Motor neuron (in vitro differentiated cells): ENCODE data around the gene SPAG16. TPM values are rescaled to one million over a fixed set of nuclear protein-coding genes. Genes with fewer than 3 reads are reported as not detected.

Source experiments
- ATAC-seq, 8 experiments: fragments of 200-7000 bp; cut with Tn5 transposase; replicated peaks in 6 of 8; 2 replicates each; pipeline ENCODE4 v1.8.0; 2021; ENCODE audit warnings: mild to moderate bottlenecking in 8 of 8, moderate library complexity in 8 of 8
- H3K27ac ChIP-seq, 2 donors: fragments of 250-450 bp; sonication (Bioruptor Pico); 2 replicates each; pipeline ENCODE4 v1.9.0; 2021; ENCODE audit warnings: antibody characterized with exemption in 2 of 2, mild to moderate bottlenecking in 2 of 2, moderate library complexity in 1 of 2
- H3K4me1 ChIP-seq, 2 donors: fragments of 250-450 bp; sonication (Bioruptor Pico); replicated peaks in 1 of 2; 2 replicates each; pipeline ENCODE4 v1.6.1; 2021; ENCODE audit warnings: antibody characterized with exemption in 2 of 2, mild to moderate bottlenecking in 2 of 2, moderate library complexity in 1 of 2
- H3K4me3 ChIP-seq, 5 donors: fragments of 250-450 bp; sonication (Bioruptor Pico); 2 replicates each; pipeline ENCODE4 v1.9.0; 2021; ENCODE audit warnings: antibody characterized with exemption in 5 of 5, mild to moderate bottlenecking in 5 of 5, moderate library complexity in 4 of 5
- WGBS, 10 experiments: fragments of 450-650 bp; shearing (Covaris generic); methylation state at CpG; one replicate each; pipeline ENCODE4 v1.0.0; 2022; 5-methylcytosine and 5-hydroxymethylcytosine counted together
- in situ Hi-C, 9 experiments: fragments of 400-800 bp; cut with MboI; loops; one replicate each; pipeline ENCODE4 v1.15.0; 2021; ENCODE audit warnings: low sequenced_read_pairs in 9 of 9, low pct_unique_long_range_greater_than_20kb in 2 of 9; ENCODE audit not compliant: unreplicated experiment in 9 of 9
- total RNA-seq, 8 experiments: library from RNA; unstranded; fragments of 300-600 nt; gene quantifications; 2 replicates each; pipeline versions ENCODE4 v1.2.3 to v1.2.4, GENCODE V29; 2022

SPAG16 gene
- total RNA-seq, 8 experiments from 2014 or later: 13.2 to 123 (median 34.7) TPM

DNA sequence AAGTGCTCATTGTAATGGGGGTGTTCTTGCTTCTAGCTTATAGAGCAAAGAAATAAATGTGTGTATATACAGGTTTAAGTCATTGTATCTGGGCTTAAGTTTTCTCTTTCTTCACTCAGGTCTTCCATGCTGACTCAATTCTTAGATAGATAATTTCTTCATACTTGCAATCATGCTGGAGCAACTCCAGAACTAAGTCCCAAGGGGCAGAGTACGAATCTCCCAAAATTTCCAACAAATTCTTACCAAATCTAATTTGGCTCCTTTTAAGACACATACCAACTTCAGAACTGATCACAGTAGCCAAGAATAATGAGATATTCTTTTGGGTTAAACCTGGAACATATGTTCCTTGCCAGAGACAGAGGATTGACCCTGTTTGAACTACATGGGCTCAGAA lies 4.3 kb upstream of the SPAG16 start:
- H3K4me3 ChIP-seq: no peak overlapping the region
- WGBS, 10 experiments: 0 to 100% (median 75%) methylated on average over 1 of the region's 1 CpG; no CpG with 5 or more reads in 2 of the 10 experiments
- in situ Hi-C loops: no loop called here
- peaks cover 0 to 4% of the 10 kb centered on the region in 2 donors for H3K4me1 ChIP-seq
- H3K27ac ChIP-seq: no peak overlapping the region
- no peak for ATAC-seq

DNA sequence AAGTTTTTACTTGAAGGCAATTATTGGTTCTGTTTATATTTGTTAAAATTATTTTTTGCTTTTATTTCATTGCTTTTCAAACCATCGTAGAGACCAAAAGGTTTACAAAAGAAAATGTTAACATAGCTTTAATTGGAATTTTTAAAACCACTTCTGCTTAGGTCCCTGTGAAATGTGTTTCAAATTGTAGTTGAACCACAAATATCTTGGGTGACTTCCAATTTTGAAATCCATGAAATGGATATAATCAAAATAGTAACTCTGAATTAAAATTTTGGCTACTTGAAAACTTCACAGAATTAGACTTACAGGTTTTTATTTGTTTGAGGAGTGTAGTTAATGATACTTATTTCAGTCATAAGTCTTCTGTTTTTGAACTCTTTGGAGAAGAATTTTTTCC lies 3.1 kb upstream of the SPAG16 start:
- 0 to 100% (median 67%) methylated on average over 1 of the region's 1 CpG; no CpG with 5 or more reads in 1 of the 10 experiments for WGBS, 10 experiments
- Histone ChIP-seq H3K4me3 (no peak overlapping the region), H3K4me1 (peaks cover 4 to 5% of the 10 kb centered on the region in 2 donors), H3K27ac (no peak overlapping the region)
- no peak for ATAC-seq
- in situ Hi-C loops: no loop called here

DNA sequence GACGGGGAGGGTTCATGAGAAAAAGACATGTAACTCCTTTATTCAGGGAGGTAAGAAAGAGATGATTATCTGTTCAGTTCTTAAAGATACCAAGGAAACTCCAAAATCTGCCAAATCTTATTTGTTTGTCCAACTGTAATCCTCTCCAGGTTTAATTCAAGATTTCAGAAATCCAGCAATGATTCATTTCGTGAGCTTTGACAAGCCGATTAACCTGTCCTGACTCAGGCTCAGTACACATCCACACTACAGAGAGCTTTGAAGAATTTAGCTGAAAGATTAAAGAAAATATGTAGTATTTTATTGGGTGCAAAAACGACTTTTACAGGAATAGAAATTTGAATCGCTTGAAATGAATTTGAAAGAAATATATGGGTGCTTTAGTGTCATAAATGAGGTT lies 1.1 kb downstream of the SPAG16 start:
- 26 to 90% (median 61%) methylated on average over 2 to 5 of the region's 5 CpGs; no CpG with 5 or more reads in 1 of the 10 experiments for WGBS, 10 experiments
- Histone ChIP-seq H3K4me1 (peaks cover 6 to 13% of the 10 kb centered on the region in 2 donors), H3K4me3 (peak overlapping the region; percentile 67 to 85 (median 75)), H3K27ac (no peak overlapping the region)
- in situ Hi-C loops: no loop called here
- ATAC-seq: no peak

DNA sequence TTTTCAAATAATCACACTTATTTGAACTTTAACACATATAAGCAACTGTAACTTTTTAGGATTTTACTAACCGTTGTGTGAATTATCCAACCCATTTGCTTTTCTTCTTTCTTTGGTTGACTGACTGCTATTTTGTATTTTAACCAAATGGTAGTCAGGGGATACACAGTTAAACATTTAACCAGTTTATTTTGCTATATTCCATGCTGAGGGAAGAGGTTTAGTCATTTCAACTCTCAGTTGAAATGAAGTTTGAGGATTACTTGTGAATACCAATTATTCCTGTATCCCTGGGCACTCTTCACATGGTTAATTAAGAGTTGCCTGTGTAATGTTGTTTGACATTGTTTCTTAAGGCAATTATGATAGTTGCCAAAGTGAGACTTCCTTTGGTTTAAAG lies 1.9 kb downstream of the SPAG16 start:
- peaks cover 6 to 13% of the 10 kb centered on the region in 2 donors for H3K4me1 ChIP-seq
- WGBS, 10 experiments: 50 to 100% (median 83%) methylated on average over 1 of the region's 1 CpG; no CpG with 5 or more reads in 2 of the 10 experiments
- no peak for ATAC-seq
- in situ Hi-C loops: no loop called here
- no peak overlapping the region for H3K27ac ChIP-seq
- peak overlapping the region in 1 of 5 donors; percentile 75 for H3K4me3 ChIP-seq

DNA sequence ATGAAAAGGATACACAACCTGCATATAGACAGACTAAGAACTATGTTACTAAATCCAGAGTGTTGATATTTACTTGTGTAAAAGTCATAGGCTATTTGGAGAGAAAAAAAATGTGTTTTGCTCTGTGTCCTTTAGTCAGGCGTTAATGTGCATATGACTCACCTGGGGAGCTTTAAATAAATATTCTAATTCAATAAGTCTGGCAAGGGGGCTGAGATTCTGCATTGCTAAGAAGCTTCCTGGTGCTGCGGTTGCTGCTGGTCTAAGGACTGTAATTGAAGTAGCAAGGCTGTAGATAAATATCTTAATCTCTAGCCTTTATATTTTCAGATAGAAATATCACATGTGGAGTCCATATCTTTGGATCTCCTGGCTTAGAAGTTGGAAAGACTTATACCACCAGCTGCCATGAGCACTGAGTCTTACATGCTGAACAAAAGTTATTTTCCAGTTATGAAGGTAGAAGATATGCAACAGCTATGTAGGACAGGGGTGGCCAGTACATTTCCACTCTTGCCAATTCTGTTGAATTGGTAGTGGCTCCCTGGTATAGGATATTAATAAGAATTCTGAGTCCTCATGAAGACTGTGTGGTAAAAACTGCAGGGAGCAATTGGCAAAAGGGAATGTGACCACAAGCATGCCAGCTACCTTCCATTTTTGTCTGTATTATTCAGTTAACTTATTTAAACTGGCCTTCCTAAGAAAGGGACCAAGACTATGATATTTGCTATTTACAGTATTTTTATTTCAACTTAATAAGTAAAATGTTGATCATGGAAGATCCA lies 4.8 kb downstream of the SPAG16 start:
- in situ Hi-C loops: no loop called here
- H3K4me1 ChIP-seq: peaks cover 3 to 13% of the 10 kb centered on the region in 2 donors
- H3K4me3 ChIP-seq: no peak overlapping the region
- ATAC-seq: peak in 3 of 8 experiments; percentile 6 to 24 (median 11)
- 0 to 100% (median 50%) methylated on average over 1 to 2 of the region's 2 CpGs; no CpG with 5 or more reads in 4 of the 10 experiments for WGBS, 10 experiments
- no peak overlapping the region for H3K27ac ChIP-seq

DNA sequence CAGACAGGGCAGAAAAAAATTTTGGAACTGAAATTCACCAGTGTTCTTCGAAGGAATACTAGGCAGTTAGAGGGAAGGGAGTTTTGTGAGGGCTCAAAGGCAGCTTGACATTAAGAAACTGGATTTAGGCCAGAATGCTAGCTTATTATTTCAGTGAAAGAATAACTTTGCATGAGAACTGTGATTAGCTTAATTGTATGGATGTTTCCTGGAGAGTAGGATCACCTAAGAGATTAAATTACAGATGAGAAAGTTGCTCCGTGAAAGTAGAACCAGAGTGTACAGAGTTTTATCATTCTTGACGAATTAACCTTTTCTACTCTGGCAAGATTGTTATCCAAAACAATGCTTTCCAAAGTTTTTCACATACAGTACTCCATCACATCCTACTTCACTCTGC lies 6.2 kb downstream of the SPAG16 start:
- H3K27ac ChIP-seq: no peak overlapping the region
- H3K4me1 ChIP-seq: peaks cover 3 to 13% of the 10 kb centered on the region in 2 donors
- 50 to 100% (median 80%) methylated on average over 1 to 3 of the region's 3 CpGs for WGBS, 10 experiments
- H3K4me3 ChIP-seq: no peak overlapping the region
- peak in 4 of 8 experiments; percentile 41 to 79 (median 58) for ATAC-seq
- in situ Hi-C loops: no loop called here

DNA sequence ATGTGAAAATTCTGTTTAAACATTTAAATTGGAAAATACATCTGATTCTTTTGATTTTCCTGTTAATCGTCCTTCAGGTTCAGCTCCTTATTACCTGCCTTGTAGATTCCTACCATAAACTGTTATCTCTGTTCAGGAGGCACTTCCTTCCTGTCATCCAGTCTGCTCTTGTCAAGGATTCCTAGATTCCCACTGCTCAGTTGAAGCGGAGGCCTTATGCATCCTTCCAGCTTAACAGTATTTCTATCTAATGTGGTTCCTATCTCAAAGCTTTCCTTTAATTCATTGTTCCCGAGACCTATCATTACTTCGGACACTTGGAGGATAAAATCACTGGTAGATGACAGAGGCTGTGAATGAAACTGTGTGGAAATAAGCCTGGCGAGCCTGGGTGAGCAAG lies 12.0 kb downstream of the SPAG16 start:
- H3K4me3 ChIP-seq: no peak overlapping the region
- no peaks in the 10 kb centered on the region for H3K4me1 ChIP-seq
- in situ Hi-C loops: no loop called here
- WGBS, 10 experiments: 83 to 100% (median 97%) methylated on average over 1 to 5 of the region's 5 CpGs
- no peak overlapping the region for H3K27ac ChIP-seq
- ATAC-seq: no peak

DNA sequence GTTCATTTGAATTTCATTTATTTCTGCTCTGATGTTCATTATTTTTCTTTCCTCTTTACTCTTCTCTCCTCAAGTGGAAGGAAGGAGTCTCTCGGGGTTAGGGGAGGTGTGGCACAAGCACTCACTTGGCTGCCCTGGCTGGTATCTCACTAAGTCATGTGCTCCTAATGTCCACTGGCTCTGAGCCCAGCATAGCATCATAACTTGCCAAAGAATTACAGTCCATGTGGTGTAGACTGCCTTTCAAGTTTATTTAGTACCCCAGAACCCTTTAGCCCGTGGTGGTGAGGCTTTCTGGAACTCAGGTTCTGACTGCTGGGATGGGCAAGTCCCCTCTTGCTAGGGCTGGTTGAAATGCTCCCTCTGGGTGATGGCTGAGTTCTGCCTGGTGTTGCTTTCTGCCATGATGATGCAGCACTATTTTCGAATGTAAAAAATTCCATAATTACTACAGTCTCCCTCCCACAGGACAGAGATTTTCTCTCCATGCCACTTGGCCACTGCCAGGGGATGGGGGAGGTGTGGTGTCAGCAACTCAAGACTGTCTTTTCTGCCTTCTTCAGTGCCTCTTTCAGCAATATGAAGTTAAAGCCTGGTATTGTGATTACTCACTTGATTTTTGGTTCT lies 22.2 kb downstream of the SPAG16 start:
- Histone ChIP-seq H3K27ac (no peak overlapping the region), H3K4me1 (no peaks in the 10 kb centered on the region), H3K4me3 (no peak overlapping the region)
- 0 to 100% (median 86%) methylated on average over 1 to 3 of the region's 3 CpGs; no CpG with 5 or more reads in 3 of the 10 experiments for WGBS, 10 experiments
- ATAC-seq: peak in 3 of 8 experiments; percentile 30 to 94 (median 93)
- in situ Hi-C loops: no loop called here

DNA sequence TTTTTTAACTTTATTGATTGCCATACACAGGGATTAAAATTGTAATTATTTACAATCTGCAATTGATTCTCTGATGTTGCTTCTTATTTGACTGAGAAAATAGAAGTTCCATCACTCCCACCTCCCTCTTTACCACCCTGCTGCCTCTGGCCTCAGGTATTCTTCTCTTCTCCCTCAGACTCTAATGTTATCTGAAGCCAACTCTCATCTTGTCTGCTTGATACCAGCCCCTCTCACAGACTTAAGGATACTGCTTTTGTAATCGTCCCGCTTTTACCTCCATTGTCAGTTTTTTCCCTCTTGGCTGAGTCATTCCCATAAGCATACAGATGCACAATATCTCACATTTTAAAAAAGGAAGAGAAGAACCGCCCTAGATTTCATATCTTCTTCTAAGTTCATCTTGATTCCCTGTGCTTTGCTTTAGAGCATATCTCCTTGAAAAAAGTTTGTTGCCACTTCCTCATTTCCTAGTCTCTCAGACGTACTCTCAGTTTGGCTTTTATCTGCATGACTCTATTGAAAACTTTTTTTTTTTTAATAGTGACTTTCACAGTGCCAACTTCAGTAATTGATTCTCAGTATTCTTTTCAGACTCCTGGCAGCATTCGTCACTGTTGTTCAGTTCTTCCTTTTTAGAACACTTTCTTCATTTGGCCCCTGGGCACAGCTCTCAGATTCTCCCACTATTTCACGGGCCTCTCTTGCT lies 31.1 kb downstream of the SPAG16 start:
- Histone ChIP-seq H3K27ac (no peak overlapping the region), H3K4me3 (no peak overlapping the region), H3K4me1 (no peaks in the 10 kb centered on the region)
- in situ Hi-C loops: no loop called here
- no peak for ATAC-seq
- WGBS, 10 experiments: 67 to 100% (median 90%) methylated on average over 2 to 6 of the region's 6 CpGs

DNA sequence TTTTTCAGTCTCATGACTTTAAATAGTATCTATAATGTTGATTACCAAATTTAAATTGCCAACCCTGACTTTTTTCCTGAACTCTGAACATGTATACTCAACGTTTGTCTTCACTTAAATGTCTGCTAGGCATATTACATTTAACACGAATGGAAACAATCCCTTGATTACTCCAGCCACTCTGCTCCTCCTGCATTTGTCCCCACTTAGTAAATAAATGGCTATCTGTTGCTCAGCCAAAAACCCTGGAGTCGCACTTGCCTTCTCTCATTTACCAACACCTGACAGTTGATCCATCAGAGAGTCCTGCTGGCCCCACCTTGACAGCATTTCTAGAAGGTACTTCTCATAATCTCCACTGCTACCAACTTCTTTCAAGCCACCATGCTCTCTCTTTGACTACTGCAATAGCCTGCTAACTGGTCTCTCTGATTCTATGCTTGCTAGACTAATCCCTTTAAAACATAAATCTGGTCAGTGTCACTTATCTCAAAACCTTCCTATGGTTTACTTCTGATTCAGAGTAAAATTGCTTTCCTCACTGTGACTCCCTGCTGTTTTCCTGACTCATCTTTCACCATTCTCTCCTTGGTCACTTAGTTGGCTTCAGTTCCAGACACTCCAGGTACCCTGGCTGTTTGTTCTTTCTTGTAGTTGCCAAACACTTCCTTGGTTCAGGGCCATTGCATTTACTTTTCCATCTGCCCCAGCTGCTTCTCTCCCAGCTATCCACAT lies 31.9 kb downstream of the SPAG16 start:
- Histone ChIP-seq H3K4me3 (no peak overlapping the region), H3K4me1 (no peaks in the 10 kb centered on the region), H3K27ac (no peak overlapping the region)
- in situ Hi-C loops: no loop called here
- ATAC-seq: no peak
- 63 to 100% (median 89%) methylated on average over 1 to 3 of the region's 3 CpGs; no CpG with 5 or more reads in 1 of the 10 experiments for WGBS, 10 experiments

DNA sequence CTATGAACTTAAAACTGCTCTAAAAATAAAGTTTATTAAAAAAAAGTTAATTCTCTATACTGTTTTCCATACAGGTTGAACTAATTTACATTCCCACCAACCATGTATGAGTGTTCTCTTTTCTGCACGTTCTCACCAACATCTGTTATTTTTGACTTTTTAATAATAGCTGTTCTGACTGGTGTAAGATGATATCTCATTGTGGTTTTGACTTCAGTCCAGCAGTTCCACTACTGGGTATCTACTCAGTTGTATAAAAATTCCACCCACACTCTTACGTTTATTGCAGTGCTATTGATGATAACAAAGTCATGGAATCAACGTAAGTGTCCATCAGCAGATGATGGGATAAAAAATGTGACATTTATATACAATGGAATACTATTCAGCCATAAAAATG lies 33.7 kb downstream of the SPAG16 start:
- ATAC-seq: peak in 1 of 8 experiments; percentile 19
- no peak overlapping the region for H3K4me3 ChIP-seq

DNA sequence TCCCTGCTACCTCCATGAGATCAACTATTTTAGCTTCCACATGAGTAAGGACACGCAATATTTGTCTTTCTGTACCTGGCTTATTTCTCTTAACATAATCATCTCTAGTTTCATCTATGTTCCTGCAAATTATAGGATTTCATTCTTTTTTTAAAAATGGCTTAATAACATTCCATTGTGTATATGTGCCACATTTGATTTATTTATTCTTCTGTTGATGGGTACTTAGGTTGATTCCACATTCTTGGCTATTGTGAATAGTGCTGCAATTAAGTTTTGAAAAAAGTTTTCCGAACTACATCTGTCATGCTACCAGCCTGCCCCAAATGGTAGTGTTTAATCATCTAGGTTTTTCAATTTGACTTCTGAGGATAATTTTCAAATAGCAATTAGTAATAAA lies 36.3 kb downstream of the SPAG16 start:
- in situ Hi-C loops: no loop called here
- Histone ChIP-seq H3K27ac (no peak overlapping the region), H3K4me3 (no peak overlapping the region), H3K4me1 (no peaks in the 10 kb centered on the region)
- ATAC-seq: no peak
- 71 to 100% (median 100%) methylated on average over 1 to 2 of the region's 2 CpGs; no CpG with 5 or more reads in 1 of the 10 experiments for WGBS, 10 experiments

More for the DNA sequence above, 33.7 kb downstream of the SPAG16 start:
- in situ Hi-C loops: no loop called here
- WGBS, 10 experiments: 11 to 100% (median 88%) methylated on average over 1 to 3 of the region's 3 CpGs; no CpG with 5 or more reads in 1 of the 10 experiments
- H3K4me1 ChIP-seq: no peaks in the 10 kb centered on the region
- H3K27ac ChIP-seq: no peak overlapping the region
